Activated CD8-positive, alpha-beta memory T cell treated with anti-CD3 and anti-CD28 coated beads for 1 hour (primary cell): ENCODE results near the gene SFXN5.

ENCODE experiments used
- DNase-seq, 2 donors: peaks; one replicate each; pipeline ENCODE4 v3.0.0-alpha.2; 2020; ENCODE audit warnings: low read depth in 1 of 2; ENCODE audit errors: extremely low read depth in 1 of 2

SFXN5 gene

GRCh38 chr2:72981536-72981935 is 90.0 kb downstream of the SFXN5 start:
- no peak for DNase-seq

- DNase-seq: no peak
Measured at GRCh38 chr2:72980535-72981217, 90.8 kb downstream of the SFXN5 start.

DNA sequence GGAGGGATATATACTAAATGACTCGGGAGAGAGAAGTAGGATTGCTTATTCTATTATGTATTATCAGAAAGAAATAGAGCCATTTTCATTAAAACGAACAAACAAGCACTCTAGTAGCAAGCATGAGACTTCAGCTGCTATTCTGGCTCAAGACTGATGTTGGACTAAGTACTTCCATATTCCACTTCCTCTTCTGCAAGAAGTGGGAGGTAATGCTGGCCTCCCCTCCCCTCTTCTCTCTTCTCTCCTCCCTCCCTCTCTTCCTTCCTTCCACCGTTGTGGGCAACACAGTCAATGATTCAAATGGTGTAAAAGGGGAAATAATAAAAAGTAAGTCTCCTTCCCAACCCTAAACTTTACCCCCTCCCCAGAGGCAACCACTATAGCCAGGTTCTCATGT is 91.6 kb downstream of the SFXN5 start:
- no peak for DNase-seq

DNA sequence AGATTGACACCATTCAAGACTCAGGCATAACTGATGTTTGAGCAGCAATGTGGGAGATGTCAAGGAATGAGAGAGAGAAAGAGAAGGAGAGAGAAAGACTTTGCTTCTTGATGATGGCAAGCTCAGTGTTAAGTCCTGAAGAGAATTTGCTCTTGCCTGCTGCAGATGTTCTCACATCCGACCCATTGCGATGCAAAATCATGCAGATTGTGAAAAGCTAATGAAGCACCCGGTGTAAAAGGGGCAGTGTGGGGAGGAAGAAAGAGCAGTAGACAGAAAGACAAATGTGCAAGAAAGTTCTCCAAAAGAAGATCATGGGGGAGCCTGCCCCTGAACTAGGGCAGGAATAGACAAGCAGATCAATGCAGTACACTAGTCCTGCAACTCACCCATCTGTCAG is 96.5 kb downstream of the SFXN5 start:
- DNase-seq: no peak

DNA sequence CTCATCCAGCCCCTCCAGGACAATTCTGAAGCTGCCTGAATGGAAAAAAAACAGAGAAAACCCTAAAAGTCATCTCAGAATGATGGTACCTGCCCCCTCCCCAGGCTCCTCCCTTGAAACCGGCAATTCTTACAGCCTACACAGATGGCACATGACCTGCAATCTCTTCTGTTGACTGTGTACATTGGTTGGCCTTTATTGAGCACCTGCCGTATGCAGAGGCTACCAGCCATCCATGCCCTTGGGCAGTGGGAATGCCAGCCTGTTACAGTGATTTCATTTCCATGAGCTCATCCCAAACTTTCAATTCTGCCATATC is 97.1 kb downstream of the SFXN5 start:
- DNase-seq: no peak

GRCh38 chr2:72973566-72974435 is 97.7 kb downstream of the SFXN5 start:
- DNase-seq: no peak

DNA sequence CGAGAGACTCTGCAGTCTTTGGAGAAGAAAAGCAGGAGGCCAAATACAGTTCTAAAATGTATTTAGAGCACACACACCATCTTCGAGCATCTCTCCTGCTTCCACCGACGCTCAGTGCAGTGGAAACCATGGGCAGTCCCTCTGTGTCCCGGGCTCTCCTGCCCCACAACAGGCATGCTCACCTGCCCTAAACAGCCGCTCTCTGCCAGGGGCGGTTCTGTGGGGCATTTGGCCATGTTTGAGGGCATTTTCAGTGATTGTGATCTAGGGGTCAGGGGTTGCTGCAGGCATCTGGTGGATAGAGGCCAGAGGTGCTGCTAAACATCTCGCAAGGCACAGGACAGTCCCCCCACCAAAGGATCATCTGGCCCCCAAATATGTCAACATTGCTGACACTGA is 98.4 kb downstream of the SFXN5 start:
- DNase-seq: no peak

GRCh38 chr2:72972352-72973136 is 99.0 kb downstream of the SFXN5 start:
- DNase-seq: no peak

DNA sequence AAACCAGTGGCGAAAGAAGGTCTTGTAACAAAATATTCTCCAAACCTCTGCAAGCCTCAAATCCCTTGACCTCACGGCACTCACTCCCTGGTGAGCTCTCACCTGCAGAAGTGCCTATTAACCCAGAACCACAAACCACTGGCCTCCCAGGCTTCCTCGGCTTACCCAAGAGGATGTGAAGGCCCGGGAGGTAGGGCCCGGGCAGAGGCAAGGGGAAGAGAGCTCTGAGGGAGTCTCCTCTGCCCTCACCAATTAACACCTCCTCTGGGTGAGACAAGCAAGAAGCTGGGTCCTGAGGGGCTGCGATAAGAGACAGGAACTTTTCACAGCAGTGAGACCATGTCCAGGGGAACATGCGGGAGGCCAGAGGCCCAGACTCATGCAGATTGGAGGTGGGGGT is 100.5 kb downstream of the SFXN5 start:
- DNase-seq: no peak

DNA sequence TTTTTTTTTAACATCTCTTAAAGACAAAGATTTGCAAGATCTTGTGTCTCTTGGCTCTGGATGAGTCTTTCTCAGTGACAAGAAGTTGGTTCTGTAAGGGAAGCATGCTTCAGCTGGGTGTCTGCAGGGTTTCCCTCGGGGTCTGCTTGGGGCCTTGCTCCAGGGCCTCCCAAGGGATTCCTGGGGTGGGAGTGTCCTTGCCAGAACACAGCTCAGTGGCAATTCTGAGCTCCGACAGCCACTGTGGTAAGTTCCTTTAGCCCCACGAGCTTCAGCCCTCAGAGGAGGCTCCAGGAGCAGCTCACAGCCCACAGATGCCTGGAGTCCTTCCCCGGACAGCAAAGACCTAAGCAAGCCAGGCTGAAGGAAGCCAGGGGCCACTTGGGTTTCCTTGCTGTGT is 101.8 kb downstream of the SFXN5 start:
- no peak for DNase-seq

DNA sequence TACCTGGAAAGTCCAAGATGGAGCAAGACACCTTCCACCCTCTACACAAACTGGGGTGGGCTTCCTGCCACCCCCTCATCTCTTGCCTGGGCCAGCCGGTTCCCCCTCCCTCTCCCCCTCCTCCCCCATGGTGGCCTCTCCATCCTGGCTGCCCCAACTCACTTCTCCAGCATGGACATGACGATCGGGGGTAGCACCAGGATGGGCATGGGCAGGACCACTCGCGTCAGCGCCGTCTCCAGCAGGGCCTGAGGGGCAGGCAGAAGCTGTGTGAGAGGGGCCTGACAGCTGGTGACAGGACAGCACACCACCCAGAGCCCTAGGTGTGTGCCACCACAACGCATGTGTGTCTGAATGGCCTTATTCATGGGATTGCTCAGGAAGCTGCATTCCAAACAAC is 103.2 kb downstream of the SFXN5 start:
- no peak for DNase-seq

DNA sequence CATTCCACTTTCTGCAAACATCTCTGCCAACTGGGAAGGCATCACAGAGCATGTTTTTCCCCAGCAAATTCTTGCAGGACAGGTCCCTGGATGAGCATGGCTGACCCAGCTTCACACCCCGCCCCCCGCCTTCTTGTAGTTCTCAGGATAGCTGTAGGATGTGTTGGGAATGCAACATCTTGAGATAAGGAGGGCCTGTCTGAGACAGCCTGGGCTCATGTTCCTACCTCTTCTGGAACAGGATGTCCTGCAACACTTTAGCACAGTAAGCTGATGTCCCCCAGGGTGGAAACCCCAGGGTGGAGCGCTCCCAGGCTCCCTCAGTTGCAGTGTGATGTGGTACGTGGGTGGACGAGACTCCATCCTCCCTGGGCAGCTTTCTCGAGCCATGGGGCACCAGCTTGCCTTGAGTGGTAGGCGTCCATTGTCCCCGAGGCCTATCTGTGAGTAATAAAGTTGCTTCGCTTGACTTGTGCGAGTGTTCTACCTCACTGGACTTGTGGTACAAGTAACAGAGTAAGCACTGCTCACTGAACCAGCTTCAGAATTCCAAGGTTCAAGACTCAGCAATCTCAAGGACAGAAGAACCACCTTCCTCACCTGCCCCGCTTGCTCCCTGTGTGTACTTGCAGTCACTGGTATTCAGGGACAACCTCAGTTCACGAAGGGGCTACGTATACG is 105.6 kb downstream of the SFXN5 start:
- DNase-seq: no peak

DNA sequence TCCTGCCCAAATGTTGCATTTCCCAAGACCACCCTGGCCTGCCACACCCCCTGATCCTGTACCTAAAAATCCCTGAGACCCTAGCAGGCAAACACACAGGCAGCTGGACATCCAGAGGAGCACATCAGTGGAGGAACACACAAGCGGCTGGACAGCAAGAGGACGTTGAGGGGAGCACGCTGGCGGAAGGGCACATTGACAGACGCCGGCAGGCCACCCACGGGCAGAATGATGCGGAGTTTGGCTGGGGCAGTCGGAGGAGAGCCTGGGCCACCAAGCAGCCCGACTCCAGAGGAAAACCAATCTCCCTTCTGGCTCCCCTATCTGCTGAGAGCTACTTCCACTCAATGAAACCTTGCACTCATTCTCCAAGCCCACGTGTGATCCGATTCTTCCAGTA is 106.5 kb downstream of the SFXN5 start:
- no peak for DNase-seq

GRCh38 chr2:72964146-72964525 is 107.4 kb downstream of the SFXN5 start:
- no peak for DNase-seq

DNA sequence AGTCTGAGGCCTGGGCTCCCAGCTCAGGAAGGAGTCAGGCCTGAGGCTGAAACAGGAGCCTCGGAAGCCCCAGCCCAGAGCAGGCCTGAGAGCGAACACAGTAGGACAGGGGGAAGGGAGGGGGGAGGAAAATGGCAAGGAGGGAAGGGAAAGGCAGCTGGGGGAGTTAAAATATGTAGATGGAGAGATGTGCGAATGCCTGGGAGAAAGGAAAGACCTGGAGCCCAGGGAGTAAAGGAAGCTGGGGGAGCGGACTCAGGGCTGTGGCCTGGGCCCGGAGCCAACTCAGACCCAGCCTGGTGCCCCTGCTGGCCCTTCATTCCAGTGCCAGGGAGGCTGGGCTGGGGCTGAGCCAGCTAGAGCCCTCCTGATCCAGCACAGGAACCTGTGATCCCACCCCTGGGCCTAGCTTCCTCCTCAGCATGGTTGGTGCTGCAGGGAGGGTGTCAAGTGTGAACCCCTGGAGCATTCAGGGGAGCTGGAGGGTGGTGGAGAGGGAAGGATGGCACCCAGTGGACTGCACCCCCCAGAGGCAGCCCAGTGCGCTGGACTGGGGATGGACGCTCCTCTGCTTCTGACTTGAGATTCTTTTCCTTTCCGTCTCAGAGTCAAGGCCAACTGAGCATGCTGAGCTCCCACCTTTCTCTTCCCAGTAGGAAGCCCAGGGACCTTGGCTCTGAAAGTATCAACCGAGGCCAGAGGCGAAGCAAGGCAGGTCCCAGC is 107.9 kb downstream of the SFXN5 start:
- DNase-seq: no peak

- no peak for DNase-seq
Measured at GRCh38 chr2:72962911-72963310, 108.6 kb downstream of the SFXN5 start.

DNA sequence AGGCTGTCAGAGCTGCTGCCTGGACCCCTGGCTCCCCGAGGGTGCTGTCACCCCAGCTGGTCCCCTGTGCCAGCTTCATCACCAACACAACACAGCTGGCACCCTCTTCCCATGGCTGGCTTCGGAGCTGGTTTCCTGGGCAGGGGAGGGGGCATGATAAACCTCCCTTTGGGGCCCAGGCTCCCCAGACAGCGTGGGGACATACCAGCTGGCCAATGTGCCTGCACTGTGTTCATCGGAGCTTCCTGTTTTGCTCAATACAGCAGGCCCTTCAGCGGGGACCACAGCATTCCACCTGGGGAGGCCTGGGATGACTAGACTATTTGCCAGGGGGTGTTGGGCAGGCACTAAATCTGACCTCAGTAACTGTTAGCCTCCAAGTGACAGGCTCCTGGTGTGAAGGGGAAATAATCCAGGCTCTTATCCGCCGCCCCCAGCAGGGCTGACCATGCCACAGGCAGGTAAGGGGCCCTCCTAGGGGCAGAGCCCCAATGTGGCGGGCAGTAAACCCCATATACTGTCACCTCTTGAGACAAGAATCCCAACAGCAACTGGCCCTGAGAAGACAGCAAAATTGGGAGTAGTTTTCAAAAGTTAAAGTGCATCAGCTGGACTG is 109.6 kb downstream of the SFXN5 start:
- DNase-seq: no peak

DNA sequence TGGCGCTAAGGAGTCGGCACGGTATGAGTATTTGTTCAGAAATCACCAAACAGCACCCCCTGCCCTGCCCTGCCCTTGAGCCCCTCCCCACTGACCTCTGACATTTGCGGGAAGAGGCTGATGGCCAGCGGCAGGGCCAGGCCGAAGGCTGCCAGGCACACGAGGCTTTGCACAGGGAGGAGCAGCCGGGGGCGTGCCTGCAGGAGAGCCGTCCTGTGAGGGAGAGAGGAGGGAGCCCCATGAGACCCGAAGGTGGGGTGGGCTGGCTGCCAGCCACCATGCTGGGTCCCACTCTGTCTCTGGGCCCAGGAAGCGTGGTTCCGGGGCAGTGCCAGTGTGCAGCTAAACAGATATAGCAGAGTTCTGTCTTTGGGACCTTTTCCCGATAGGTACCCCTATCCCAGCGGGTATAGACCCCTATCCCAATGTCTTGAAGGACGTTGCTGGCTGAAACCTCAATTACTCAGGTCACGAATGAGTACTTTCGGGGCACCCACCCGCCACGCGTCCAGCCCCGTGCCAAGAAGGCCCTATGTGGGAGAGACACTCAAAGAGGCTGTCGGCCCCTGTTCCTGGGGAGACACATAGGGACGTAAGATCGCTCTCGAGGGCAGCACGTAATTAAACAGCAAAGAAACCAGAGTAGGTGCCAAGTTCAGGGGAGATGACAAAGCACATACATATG is 110.3 kb downstream of the SFXN5 start:
- no peak for DNase-seq
